Measurements from ENCODE around the gene NRG3. TPM values are rescaled to one million over a fixed set of nuclear protein-coding genes. Genes with fewer than 3 reads are reported as not detected.

Gene NRG3
- total and polyA plus RNA-seq, 2 of the 8 experiments (the other 6 are each of a cell fraction or from before 2014, with no cell fraction given): 4.2 to 5.0 TPM

GRCh38 chr10:82762641-82763040 lies 887.6 kb downstream of the NRG3 start:
- WGBS, 2 experiments (ENCODE audit: extremely low coverage in 1 of 2, insufficient coverage in 1 of 2, insufficient read length in 1 of 2, insufficient replicate concordance in 2 of 2, low coverage in 1 of 2, low lambda C conversion rate in 2 of 2, missing lambda C conversion rate in 1 of 2): 92% methylated on average over 2 of the region's 2 CpGs; no CpG with 5 or more reads in 1 of the 2 experiments
- Histone ChIP-seq H3K56ac (replicated peaks; ENCODE audit: insufficient read length, low read depth, low read length) (no peak overlapping the region), H3K4me1 (replicated peaks in 1 of 4; ENCODE audit: control insufficient read depth in 3 of 4, insufficient read depth in 4 of 4, low read length in 3 of 4) (peaks cover 0 to 8% (median 2%) of the 10 kb centered on the region in 4 experiments; a peak in 4 of 7 replicates), H3K14ac (ENCODE audit: insufficient read length) (no peak overlapping the region), H2AK5ac (ENCODE audit: low read depth, low read length) (no peak overlapping the region), H2BK5ac (ENCODE audit: low read depth, low read length) (no peak overlapping the region), H3K4me2 (ENCODE audit: insufficient read depth in 1 of 2, low read depth in 2 of 2, low read length in 2 of 2) (no peak overlapping the region), H3K79me2 (ENCODE audit: control insufficient read depth in 1 of 2, insufficient read depth in 2 of 2, low read length in 2 of 2) (no peaks in the 10 kb centered on the region), H3K9me3 (ENCODE audit: insufficient read depth in 2 of 2, low read depth in 1 of 2, low read length in 1 of 2) (peaks cover 0 to 5% of the 10 kb centered on the region in 2 experiments; a peak in 2 of 4 replicates), H2AFZ (ENCODE audit: low read length) (no peak overlapping the region), H3K23ac (ENCODE audit: insufficient read length) (no peak overlapping the region), H4K8ac (ENCODE audit: extremely low read depth, insufficient read depth, low read length) (no peak overlapping the region), H4K91ac (replicated peaks; ENCODE audit: insufficient read length, low read length) (no peak overlapping the region), H3K27me3 (replicated peaks in 1 of 4; ENCODE audit: control insufficient read depth in 3 of 4, extremely low read depth in 1 of 4, insufficient read depth in 3 of 4, low read length in 3 of 4) (no peaks in the 10 kb centered on the region), H3K18ac (ENCODE audit: extremely low read depth, low read length) (no peak overlapping the region), H3K27ac (ENCODE audit: low read depth, low read length) (no peak overlapping the region), H3K4ac (replicated peaks; ENCODE audit: insufficient read length, low read depth, low read length) (no peak overlapping the region), H4K5ac (ENCODE audit: insufficient read length, low read depth, low read length) (no peak overlapping the region), H2BK12ac (ENCODE audit: low read depth, low read length) (no peak overlapping the region), H3K9ac (replicated peaks in 1 of 4; ENCODE audit: extremely low read depth in 1 of 4, low read depth in 3 of 4, low read length in 3 of 4) (no peak overlapping the region), H4K20me1 (replicated peaks in 1 of 2; ENCODE audit: control insufficient read depth in 1 of 2, insufficient read depth in 2 of 2, low read length in 2 of 2) (no peaks in the 10 kb centered on the region), H2BK20ac (ENCODE audit: low read length) (no peak overlapping the region), H2BK15ac (ENCODE audit: low read length) (no peak overlapping the region), H3K23me2 (ENCODE audit: low read depth, low read length) (no peaks in the 10 kb centered on the region), H3K79me1 (ENCODE audit: low read depth, low read length) (no peaks in the 10 kb centered on the region), H3K4me3 (ENCODE audit: extremely low read depth in 1 of 4, insufficient read depth in 2 of 4, low read depth in 3 of 4, low read length in 4 of 4) (no peak overlapping the region), H2BK120ac (replicated peaks; ENCODE audit: low read depth, low read length) (no peak overlapping the region), H3K36me3 (ENCODE audit: control insufficient read depth in 2 of 4, insufficient read depth in 4 of 4, low read length in 3 of 4) (no peaks in the 10 kb centered on the region)
- FAIRE-seq (no peak), DNase-seq (ENCODE audit: low read depth in 1 of 2, low spot score in 2 of 2) (no peak)
- POLR2A ChIA-PET (ENCODE audit: partially characterized antibody): no interaction called here
- CTCF ChIA-PET (ENCODE audit: partially characterized antibody): no interaction called here
- TF ChIP-seq YY1 (IDR thresholded peaks at IDR 0.05; ENCODE audit: low read depth, low read length) (no peak), SP1 (IDR thresholded peaks at IDR 0.05; ENCODE audit: low read depth, low read length) (no peak), USF2 (IDR thresholded peaks at IDR 0.05; ENCODE audit: low read length) (no peak), BACH1 (IDR thresholded peaks at IDR 0.05; ENCODE audit: low read length) (no peak), BCL11A (IDR thresholded peaks at IDR 0.05; ENCODE audit: low read depth in 2 of 2, low read length in 2 of 2) (no peak), SP2 (IDR thresholded peaks at IDR 0.05; ENCODE audit: low read length) (no peak), CHD1 (IDR thresholded peaks at IDR 0.05; ENCODE audit: low read depth, low read length) (no peak), EP300 (IDR thresholded peaks at IDR 0.05; ENCODE audit: borderline replicate concordance in 1 of 2, low read depth in 2 of 2, low read length in 2 of 2) (no peak), CTBP2 (IDR thresholded peaks at IDR 0.05; ENCODE audit: borderline replicate concordance, insufficient read depth, insufficient read length, low read length) (no peak), KDM5A (IDR thresholded peaks at IDR 0.05; ENCODE audit: low read length) (no peak), HDAC2 (IDR thresholded peaks at IDR 0.05; ENCODE audit: borderline replicate concordance in 1 of 2, low read depth in 2 of 2, low read length in 2 of 2) (no peak), ATF2 (IDR thresholded peaks at IDR 0.05; ENCODE audit: low read length) (no peak)
